SU-DHL-6 (cell line): ENCODE results near the gene INPP5A.

Experiments
- EZH2phosphoT487 ChIP-seq: fragments of 200-600 bp; sonication (generic), shearing (Covaris generic); conservative IDR thresholded peaks from 2 replicates; pipeline ENCODE4 v1.6.1; 2018; ENCODE audit warnings: mild to moderate bottlenecking, antibody characterized with exemption, low read length, moderate library complexity, mixed read lengths
- TF ChIP-seq, protein P1 (sequence below): fragments of 200-600 bp; sonication (generic); IDR thresholded peaks from one replicate; pipeline ENCODE4 v1.5.1; 2017; ENCODE audit warnings: antibody characterized with exemption, mild to moderate bottlenecking, low read length, moderate library complexity; ENCODE audit not compliant: insufficient read depth, poor library complexity, severe bottlenecking

DNA sequence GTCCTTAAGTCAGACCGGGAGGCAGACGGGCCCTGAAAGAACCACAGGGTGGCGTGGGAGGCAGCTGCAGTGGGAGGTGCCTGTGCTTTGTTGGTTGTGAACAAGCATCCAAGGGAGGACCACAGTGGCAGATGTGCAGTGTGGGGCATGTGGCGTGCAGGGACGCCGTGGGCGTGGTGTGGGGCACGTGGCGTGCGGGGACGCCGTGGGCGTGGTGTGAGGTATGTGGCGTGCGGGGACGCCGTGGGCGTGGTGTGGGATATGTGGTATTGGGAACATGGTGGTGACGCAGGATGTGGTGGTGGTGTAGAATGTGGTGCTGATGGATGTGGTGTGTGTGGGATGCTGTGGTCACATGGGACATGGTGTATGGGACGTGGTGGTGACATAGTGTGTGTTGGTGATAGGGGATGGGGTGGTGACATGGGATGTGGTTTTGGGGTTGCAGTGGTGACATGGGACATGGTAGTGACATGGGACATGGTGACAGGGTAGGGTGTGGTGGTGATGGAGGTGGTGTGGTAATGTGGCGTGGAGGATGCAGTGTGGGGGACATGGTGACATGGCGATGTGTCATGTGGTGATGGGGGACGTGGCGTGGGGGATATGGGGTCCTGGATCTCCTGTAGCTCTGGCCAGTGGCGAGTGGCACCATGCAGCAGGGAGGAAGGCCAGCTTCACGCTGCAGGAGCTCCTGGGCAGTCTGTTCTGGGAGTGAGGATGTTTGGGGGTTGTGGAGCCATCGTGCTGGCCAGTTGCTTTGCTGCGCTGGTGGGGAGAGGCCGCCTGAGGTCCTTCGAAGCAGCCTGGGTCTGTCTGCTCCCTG lies 78.8 kb downstream of the INPP5A start:
- TF ChIP-seq, protein P1, sequence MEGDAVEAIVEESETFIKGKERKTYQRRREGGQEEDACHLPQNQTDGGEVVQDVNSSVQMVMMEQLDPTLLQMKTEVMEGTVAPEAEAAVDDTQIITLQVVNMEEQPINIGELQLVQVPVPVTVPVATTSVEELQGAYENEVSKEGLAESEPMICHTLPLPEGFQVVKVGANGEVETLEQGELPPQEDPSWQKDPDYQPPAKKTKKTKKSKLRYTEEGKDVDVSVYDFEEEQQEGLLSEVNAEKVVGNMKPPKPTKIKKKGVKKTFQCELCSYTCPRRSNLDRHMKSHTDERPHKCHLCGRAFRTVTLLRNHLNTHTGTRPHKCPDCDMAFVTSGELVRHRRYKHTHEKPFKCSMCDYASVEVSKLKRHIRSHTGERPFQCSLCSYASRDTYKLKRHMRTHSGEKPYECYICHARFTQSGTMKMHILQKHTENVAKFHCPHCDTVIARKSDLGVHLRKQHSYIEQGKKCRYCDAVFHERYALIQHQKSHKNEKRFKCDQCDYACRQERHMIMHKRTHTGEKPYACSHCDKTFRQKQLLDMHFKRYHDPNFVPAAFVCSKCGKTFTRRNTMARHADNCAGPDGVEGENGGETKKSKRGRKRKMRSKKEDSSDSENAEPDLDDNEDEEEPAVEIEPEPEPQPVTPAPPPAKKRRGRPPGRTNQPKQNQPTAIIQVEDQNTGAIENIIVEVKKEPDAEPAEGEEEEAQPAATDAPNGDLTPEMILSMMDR: no peak
- TF ChIP-seq EZH2phosphoT487: no peak
